Right atrium auricular region (tissue), 2 donors: ENCODE results near the gene ITGAV. TPM values are rescaled to one million over a fixed set of nuclear protein-coding genes. Genes with fewer than 3 reads are reported as not detected.

ENCODE experiments used
- DNase-seq: peaks from one replicate; pipeline ENCODE4 v3.0.0-alpha.2; 2019; ENCODE audit warnings: low spot score
- H3K27ac ChIP-seq, 2 donors: fragments of 200-600 bp; sonication (generic); 1 replicate in 1 of 2; 2 replicates in 1 of 2; pipeline ENCODE4 v1.5.1; 2016 to 2019
- H3K27me3 ChIP-seq, 2 donors: fragments of 200-600 bp; sonication (generic); one replicate each; pipeline versions ENCODE4 v1.5.1 to v1.6.0; 2017 to 2019
- H3K36me3 ChIP-seq: fragments of 200-600 bp; sonication (generic); one replicate; pipeline ENCODE4 v1.5.1; 2016
- H3K4me1 ChIP-seq, 2 donors: fragments of 200-600 bp; sonication (generic); one replicate each; pipeline versions ENCODE4 v1.5.1 to v1.6.0; 2017 to 2019
- H3K4me3 ChIP-seq, 2 donors: fragments of 200-600 bp; sonication (generic); 1 replicate in 1 of 2; 2 replicates in 1 of 2; pipeline ENCODE4 v1.5.1; 2017 to 2019; ENCODE audit warnings: mild to moderate bottlenecking in 1 of 2, moderate library complexity in 1 of 2
- H3K9me3 ChIP-seq, 2 donors: fragments of 200-600 bp; sonication (generic); one replicate each; pipeline ENCODE4 v1.5.1; 2019
- CTCF ChIP-seq, 2 donors: fragments of 200-600 bp; sonication (generic); IDR thresholded peaks; one replicate each; pipeline ENCODE4 v1.5.1; 2019; ENCODE audit warnings: antibody characterized with exemption in 2 of 2
- total RNA-seq, 2 donors: library from RNA; depleted of rRNA; stranded (reverse); fragments of >200 nt; gene quantifications; one replicate each; pipeline ENCODE4 v1.1.0, GENCODE V29; 2016

The ITGAV gene
- total RNA-seq, 2 donors from 2014 or later = 79.8 to 152 TPM

DNA sequence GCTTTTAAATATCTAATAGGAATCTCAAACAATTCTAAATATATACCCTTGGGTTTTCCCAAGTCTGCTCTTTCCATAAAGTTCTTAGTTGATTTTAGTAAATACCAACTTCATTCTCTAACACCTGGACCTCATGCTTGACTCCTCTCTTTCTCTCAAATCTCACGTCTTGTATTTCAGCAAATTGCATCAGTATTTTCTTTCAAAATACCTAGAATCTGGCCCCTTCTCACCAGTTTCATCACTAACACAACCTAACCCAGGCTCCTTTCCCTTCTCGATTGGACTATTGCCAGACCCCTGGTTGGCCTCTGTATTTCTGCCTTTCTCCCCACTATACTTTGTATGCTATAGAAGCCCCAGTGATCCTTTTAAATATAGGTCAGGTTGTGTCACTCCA, 81.0 kb downstream of the ITGAV start:
- H3K4me3 ChIP-seq = no peak overlapping the region
- no peaks in the 10 kb centered on the region for H3K4me1 ChIP-seq
- no peak for DNase-seq
- no peak overlapping the region for H3K27ac ChIP-seq
- TF ChIP-seq CTCF (IDR thresholded peaks at IDR 0.05) = no peak
- no peaks in the 10 kb centered on the region for H3K27me3 ChIP-seq
- peaks cover 90% of the 10 kb centered on the region for H3K36me3 ChIP-seq
- H3K9me3 ChIP-seq = peaks cover 5 to 19% of the 10 kb centered on the region in 2 donors

DNA sequence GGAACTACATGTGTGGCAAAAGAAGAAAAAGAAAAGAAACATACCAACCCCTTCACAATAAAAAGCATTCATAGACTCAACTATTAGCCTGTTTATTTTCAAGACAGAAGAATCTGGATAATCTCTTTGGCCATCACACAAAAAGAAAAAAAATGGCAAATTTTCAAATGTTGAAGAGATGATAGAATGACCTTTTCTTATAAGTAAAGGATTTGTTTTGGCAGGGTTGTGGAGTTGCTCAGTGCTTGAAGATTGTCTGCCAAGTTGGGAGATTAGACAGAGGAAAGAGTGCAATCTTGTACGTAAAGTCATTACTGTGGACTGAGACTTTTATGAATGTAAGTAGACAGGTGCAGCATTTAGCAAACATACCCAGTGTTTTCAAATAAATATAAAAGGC, 85.5 kb downstream of the ITGAV start:
- peaks cover 81% of the 10 kb centered on the region for H3K36me3 ChIP-seq
- H3K27ac ChIP-seq = no peak overlapping the region
- TF ChIP-seq CTCF (IDR thresholded peaks at IDR 0.05) = no peak
- no peak overlapping the region for H3K4me3 ChIP-seq
- no peak for DNase-seq
- H3K9me3 ChIP-seq = peaks cover 5 to 19% of the 10 kb centered on the region in 2 donors
- H3K4me1 ChIP-seq = no peaks in the 10 kb centered on the region
- no peaks in the 10 kb centered on the region for H3K27me3 ChIP-seq

DNA sequence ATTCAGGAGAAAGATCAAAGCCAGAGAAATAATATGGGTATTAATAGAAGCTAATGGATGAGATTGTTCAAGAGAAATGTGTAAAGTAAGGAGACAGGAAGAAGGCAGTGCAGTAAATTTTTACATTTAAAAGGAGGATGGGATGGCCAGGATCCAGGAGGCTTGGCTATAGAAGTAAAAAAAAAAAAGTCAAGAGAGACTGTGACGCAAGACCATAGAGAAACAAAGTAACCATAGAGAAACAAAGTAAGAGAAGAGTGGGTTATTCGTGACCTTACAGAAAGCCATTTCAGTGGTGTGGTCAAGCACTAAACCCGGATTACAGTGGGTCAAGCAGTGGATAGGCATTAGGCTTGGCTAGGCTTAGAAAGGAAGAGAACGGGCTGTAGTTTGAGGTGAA, 93.5 kb downstream of the ITGAV start:
- TF ChIP-seq CTCF (IDR thresholded peaks at IDR 0.05) = no peak
- Histone ChIP-seq H3K27ac (no peak overlapping the region), H3K4me1 (no peaks in the 10 kb centered on the region), H3K36me3 (peaks cover 4% of the 10 kb centered on the region), H3K4me3 (no peak overlapping the region), H3K9me3 (no peaks in the 10 kb centered on the region), H3K27me3 (no peaks in the 10 kb centered on the region)
- no peak for DNase-seq

- Histone ChIP-seq H3K27me3 (no peaks in the 10 kb centered on the region), H3K9me3 (no peaks in the 10 kb centered on the region), H3K36me3 (no peaks in the 10 kb centered on the region), H3K4me3 (no peak overlapping the region), H3K27ac (no peak overlapping the region), H3K4me1 (no peaks in the 10 kb centered on the region)
- TF ChIP-seq CTCF (IDR thresholded peaks at IDR 0.05) = no peak
- DNase-seq = no peak
Measured at GRCh38 chr2:186687807-186688211, 98.0 kb downstream of the ITGAV start.

DNA sequence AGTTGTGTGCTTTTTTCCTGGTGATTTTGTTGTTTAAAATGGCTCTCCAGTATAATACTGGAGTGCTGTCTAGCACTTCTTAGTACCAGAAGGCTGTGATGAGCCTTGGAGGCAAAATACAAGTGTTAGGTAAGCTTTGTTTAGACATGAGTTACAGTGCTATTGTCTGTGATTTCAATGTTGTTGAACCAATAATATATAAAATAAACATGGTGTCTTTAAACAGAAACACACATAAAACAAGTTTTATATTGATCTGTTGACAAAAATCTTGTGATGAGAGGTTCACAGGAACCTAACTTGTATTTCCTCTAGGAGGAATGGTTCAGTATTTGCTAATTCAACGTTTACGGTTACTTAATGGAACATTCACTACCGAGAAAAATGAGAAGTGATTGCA, 99.0 kb downstream of the ITGAV start:
- Histone ChIP-seq H3K4me1 (peaks cover 0 to 6% of the 10 kb centered on the region in 2 donors), H3K36me3 (no peaks in the 10 kb centered on the region), H3K27ac (no peak overlapping the region), H3K9me3 (no peaks in the 10 kb centered on the region), H3K4me3 (no peak overlapping the region), H3K27me3 (no peaks in the 10 kb centered on the region)
- DNase-seq = no peak
- TF ChIP-seq CTCF (IDR thresholded peaks at IDR 0.05) = no peak

DNA sequence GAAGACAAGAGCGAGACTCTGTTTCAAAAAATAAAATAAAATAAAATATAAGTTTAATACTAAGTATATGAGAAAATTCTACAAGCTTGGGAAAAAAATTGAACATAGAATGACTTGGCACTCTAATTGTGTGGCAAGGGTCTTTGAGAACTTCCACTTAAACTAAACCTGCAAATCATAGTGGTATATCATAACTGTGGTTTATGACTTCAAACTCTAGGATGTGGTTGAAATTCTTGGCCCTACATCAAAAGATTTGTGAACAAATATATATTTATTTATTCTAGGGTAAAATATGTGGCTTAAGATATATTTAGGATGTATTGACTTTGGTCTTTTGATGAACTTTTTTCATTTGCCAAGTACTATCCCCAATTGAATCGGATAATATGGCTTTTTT, 100.9 kb downstream of the ITGAV start:
- Histone ChIP-seq H3K9me3 (no peaks in the 10 kb centered on the region), H3K4me3 (no peak overlapping the region), H3K27me3 (no peaks in the 10 kb centered on the region), H3K27ac (no peak overlapping the region), H3K36me3 (no peaks in the 10 kb centered on the region), H3K4me1 (peaks cover 0 to 18% of the 10 kb centered on the region in 2 donors)
- DNase-seq = no peak
- TF ChIP-seq CTCF (IDR thresholded peaks at IDR 0.05) = no peak
